Left renal cortex interstitium (tissue), 4 donors: ENCODE measurements around the gene ZNF431. TPM values are rescaled to one million over a fixed set of nuclear protein-coding genes. Genes with fewer than 3 reads are reported as not detected.
"Not testable (repeated sequence)": the region's sequence is repeated elsewhere in the genome, so short reads cannot be mapped to it uniquely, and the experiment has no call there.

Experiments used
- DNase-seq, 4 donors: peaks; one replicate each; pipeline ENCODE4 v3.0.0-alpha.2; 2013; ENCODE audit warnings: low read depth in 4 of 4, low spot score in 2 of 4, missing footprints in 1 of 4
- polyA plus RNA-seq, 4 donors: library from polyadenylated mRNA; unstranded; fragments of 120-200 nt; gene quantifications; one replicate each; pipeline ENCODE4 v1.2.1, GENCODE V29; 2013; ENCODE audit not compliant: insufficient read length in 4 of 4

ZNF431 gene
- polyA plus RNA-seq = 10 to 100 TPM; 16.4 to 33.1 (median 25.0) TPM

DNA sequence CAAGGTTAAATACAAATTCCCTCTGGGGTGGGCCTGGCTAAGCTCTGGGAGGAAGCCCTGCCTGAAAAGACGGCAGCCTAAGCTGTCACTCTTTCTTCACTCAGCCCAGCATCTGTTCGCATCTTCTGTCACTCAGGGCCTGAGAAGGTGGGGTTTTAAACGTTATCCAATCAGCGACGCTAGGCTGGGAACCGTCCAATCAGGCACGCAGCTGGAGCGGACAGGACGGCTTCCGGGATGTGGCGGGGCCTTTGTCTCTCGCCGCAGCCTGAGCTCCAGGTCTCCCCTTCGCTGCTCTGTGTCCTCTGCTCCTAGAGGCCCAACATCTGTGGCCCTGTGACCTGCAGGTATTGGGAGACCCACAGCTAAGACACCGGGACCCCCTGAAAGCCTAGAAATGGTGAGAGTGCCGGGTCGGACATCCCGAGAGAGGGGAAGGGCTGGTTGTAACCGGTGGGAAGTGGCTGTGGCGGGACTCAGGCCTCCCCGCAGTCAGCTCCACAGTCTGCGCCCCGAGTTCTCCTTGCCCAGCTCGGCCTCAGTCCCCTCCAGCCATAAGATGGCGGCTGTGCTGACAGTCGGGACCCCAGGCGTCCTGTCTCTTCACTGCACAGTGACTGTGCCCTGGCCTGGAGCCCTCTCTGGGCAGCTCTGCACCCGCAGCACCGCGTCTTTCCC, at the start of gene ZNF431:
TSS of gene ZNF431 (plus strand) at position 254 of the 678 bp plus-strand sequence. CDS start at position 398, 144 bp downstream.
- peak; percentile 79 to 90 (median 86) for DNase-seq

DNA sequence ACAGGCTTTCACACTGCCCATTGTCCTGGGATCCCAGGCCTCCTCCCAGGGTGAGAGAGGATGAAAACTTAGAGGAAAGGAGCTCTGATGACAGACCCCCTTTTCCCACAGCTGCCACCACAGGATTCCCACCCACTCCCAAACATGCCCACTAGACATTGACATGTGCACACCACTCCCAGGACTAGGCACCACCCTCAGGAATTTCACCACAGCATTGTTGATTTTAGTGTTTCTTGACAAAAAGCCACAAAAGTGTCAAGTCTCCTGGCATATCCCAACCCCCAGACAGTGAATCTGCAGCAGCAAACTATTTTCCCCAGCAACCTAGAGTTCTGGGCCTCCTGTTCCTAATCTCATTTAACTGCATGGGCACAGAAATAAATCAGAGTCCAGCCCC, 49.7 kb upstream of the ZNF431 start:
- DNase-seq = no peak

DNA sequence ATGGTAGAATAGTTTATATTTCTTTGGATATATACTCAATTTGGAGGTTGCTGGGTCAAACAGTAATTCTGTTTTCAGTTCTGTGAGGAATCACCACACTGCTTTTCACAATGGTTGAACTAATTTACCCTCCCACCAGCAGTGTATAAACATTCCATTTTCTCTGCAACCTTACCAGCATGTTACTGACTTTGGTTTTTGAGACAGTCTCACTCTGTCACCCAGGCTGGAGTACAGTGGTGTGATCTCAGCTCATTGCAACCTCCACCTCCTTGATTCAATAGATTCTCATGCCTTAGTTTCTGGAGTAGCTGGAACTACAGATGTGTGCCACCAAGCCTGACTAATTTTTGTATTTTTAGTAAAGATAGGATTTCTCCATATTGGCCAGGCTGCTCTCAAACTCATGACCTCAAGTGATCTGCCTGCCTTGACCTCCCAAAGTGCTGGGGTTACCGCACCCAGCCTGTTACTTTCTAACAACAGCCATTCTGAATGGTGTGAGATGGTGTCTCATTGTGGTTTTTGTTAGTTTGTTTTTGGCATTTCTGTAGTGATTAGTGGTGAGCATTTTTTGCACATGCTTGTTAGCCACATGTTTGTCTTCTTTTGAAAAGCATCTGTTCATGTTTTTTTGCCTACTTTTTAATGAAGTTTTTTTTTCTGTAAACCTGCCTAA, 47.4 kb upstream of the ZNF431 start:
- no peak for DNase-seq

- DNase-seq = no peak
These were observed 43.5 kb upstream of the ZNF431 start for GRCh38 chr19:21098291-21098690.

DNA sequence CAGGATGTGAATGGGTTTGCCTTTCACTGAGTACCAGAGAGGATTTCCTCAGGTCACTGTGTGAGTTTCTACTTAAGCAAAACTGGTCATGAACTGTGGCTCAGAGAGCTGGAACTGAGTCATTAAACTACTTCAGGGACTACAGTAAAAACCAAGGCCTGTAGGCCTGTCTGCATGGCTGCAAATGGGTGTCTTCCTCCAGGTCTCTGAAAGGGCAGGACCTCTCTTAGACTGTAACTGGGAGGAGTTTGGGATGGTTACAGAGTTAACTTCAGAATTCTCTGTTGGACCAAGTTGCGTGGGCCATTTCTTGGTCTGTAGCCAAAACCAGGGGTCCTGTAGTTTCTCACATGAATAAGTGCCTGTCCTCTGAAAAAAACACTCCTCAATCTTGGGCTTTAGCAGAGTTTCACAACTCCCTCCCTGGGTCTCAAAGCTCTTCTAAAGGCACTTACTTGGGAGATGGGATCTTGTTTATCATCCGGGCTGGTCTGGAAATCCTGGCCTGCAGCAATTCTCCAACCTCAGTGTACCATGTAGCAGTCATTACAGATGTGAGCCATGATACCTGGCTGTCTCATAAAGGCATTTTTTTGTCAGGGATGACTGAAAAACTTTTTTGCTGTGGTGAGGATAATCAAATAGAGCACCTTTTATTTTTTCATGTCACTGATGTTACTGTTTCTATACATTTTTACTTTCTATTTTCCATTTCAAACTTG, 40.2 kb upstream of the ZNF431 start:
- no peak for DNase-seq

DNA sequence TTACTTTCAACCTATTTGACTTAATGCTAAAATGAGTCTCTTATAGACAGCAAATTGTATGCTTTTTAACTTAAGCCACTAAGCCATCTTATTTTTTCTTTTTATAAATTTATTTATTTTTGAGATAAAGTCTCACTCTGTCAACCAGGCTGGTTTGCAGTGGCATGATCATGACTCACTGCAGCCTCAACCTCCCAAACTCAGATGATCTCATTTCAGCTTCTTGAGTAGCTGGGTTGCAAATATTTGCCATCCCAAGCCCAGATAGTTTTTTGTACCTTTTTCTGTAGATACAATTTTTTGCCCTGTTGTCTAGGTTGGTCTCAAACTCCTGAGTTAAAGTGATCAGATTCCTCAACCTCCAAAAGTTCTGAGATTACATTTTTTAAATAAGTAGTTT, 32.7 kb upstream of the ZNF431 start:
- DNase-seq = no peak

DNA sequence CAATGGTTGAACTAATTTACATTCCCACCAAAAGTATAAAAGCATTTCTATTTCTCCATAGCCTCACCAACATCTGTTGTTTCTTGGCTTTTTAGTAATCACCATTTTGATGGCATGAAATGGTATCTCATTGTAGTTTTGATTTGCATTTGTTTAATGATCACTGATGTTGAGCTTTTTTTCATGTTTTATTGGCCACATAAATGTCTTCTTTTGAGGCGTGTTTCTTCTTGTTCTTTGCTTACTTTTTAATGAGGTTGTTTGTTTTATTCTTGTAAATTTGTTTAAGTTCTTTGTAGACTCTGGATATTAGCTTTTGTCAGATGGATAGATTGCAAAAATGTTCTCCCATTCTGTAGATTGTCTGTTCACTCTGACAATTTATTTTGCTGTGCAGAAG, 31.7 kb upstream of the ZNF431 start:
- no peak for DNase-seq

DNA sequence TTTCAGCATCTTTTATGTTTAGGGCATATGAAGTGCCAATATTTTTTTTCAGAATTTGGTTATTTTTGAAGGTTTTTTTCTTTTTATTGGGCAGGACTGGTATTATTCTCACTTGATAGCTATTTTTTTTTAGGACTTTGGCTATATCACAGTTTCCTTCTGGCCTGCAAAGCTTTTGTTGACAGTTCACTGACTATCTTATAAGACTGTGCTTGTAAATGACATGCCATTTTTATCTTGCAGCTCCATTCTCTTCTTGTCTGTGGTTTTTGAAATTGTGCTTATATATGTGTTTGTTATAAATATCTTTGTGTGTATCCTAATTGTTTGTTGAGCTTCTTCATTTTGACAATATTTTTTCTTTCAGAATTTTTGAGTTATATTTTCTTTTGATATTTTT, 26.4 kb upstream of the ZNF431 start:
- DNase-seq = no peak

GRCh38 chr19:21117041-21117907, 24.6 kb upstream of the ZNF431 start:
- no peak for DNase-seq

DNA sequence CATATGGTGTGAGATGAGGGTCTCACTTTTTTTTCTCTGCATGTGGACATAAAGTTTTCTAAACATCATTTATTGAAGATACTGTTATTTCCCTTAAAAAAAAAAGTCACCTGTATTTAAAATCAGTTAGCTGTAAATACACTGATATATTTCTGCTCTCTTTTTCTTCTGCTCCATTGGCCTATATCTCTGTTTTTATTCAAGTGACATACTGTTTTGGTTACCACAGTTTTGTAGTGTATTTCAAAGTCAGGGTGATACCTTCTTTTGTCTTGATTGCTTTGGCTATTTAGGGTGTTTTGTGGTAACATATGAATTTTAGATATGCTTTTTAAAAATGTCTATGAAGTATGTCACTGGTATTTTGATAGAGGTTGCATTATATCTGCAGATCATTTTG, 15.8 kb upstream of the ZNF431 start:
- no peak for DNase-seq

DNA sequence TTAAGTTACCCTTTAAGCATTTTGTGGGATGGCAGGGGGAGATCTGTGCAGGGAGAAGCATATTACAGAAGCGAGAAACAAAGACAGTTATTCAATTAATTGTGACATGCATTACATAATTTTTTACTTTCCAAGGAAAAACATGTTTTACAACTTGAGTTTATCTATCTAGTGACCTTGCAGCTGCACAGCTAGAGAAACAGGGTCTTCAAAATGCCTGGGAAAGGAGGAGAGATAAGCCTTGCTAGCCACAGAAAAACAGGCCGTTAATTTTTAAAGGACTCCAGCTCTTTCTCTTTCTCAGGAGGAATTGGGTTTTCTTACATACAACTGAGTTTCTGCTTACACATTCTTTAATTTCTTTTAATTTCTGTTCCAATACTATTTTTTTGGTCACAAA, 14.8 kb upstream of the ZNF431 start:
- no peak for DNase-seq

DNA sequence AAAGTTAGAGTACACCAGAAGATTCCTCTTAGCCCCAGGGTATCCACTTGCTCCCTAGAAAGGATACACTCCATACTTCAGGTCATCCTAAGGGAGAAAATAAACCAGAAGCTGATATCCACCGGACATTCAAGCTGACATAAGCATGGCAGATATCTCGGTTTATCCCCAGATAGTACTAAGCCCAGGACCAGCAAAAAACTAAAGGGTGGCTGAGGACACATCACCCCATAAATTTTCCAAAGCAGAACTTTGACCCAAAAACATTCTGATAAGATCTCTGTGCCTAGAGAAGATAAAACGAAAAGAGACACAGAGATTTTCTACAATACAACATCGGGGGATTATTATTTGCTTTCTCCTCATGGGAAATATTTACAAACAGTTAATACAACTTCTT, 13.9 kb upstream of the ZNF431 start:
- no peak for DNase-seq

DNA sequence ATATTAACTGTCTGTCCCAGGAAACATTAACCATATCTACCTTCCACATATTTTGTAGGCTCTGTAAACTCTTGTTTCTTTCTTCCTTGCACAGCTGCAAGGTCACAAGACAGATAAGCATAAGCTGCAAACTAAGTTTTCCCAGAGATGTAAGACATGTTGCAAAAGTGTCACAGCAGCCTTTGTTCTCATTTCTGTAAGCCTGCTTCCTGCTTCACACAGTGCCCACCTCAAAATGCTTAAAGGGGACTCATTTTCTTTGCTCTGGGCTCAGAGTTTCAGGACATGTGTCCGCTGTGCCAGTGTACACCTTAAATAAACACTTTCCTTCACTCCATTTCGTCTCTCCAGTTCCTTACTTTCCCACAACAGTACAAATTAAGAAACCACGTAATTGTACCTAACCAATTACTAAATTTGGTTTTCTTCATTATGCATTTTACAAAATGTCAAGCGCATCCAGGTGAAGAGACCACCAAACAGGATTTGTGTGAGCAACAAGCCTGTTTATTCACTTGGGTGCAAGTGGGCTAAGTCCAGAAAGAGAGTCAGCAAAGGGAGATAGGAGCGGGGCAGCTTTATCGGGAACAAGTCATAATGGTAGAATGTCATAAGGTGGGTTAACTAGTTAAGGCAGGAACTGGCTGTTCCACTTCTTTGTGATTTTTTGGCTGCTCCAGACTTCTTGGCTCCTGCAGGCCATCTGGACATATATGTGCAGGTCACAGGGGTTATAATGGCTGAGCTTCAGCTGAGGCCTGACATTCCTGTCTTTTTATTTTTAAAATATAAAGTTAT, 12.7 kb upstream of the ZNF431 start:
- no peak for DNase-seq

- DNase-seq = no peak
These were observed 11.6 kb upstream of the ZNF431 start for GRCh38 chr19:21130097-21130775.

DNA sequence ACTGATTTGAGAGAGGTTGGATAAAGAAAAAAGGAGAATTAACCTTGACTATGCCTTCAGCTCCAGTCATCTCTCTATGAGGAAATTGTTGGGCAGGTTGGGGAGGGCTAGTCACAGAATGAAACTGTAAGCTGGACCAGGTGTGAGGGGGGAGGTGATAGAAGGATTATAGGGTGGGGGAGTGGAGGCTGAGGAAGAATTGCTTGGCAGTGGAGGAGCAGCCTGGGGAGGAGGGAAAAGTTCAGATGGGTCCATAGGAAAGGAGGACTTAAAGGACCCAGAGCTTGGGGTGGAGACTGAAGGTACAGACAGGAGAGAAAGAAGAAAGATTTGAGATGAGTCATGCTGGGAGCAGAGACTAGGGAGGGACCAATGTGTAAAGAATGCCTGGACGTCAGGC, 8.2 kb upstream of the ZNF431 start:
- DNase-seq = no peak

- no peak for DNase-seq
These were observed 6.9 kb upstream of the ZNF431 start for GRCh38 chr19:21134934-21135366.

DNA sequence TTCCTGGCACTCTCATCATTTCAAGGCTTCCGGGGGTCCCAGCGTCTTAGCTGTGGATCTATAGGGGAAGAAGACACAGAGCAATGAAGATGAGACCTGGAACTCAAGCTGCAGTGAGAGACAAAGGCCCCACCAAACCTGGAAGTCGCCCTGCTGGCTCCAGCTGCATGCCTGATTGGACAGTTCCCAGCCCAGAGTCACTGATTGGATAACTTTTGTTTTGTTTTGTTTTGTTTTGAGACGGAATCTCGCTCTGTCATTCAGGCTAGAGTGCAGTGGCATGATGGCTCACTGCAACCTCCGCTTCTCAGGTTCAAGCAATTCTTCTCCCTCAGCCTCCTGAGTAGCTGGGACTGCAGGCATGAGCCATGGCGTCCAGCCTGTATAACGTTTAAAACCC, 6.4 kb upstream of the ZNF431 start:
- no peak for DNase-seq

DNA sequence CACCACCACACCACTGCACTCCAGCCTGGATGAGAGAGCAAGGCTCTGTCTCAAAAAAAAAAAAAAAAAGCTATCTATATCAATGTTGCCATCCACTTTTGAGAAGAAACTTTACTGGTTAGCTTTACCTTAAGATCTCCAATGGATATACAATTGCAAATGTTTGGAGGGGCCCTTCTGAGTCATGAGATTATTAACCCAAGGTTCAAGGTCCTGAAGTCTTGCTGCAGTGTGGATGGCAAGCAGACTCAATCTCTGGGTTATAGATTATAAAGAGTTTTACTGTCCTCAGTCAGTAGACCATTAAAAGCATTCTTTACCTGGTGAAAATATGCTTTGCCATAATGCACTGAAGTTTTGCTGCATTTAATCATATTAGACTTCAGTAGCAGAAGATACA, 3.7 kb upstream of the ZNF431 start:
- no peak for DNase-seq

GRCh38 chr19:21141006-21141405, 834 bp upstream of the ZNF431 start:
- DNase-seq = not testable (repeated sequence)
